ENCODE results near the gene SPRED3. TPM values are rescaled to one million over a fixed set of nuclear protein-coding genes. Genes with fewer than 3 reads are reported as not detected.

SPRED3 gene
- total RNA-seq, 3 donors from 2014 or later: 0.16 to 0.66 (median 0.29) TPM

GRCh38 chr19:38412961-38413360, 24.5 kb downstream of the SPRED3 start:
- H3K27ac ChIP-seq: no peak overlapping the region
- intact Hi-C loops (cut with DNase I; ENCODE audit: low total_unique reads): no loop called here
- H3K36me3 ChIP-seq: no peaks in the 10 kb centered on the region
- no peaks in the 10 kb centered on the region for H3K9me3 ChIP-seq
- no peak overlapping the region for H3K4me3 ChIP-seq
- no peaks in the 10 kb centered on the region for H3K4me1 ChIP-seq
- no peaks in the 10 kb centered on the region for H3K27me3 ChIP-seq
- TF ChIP-seq POLR2A (IDR thresholded peaks at IDR 0.05) (no peak), POLR2AphosphoS5 (IDR thresholded peaks at IDR 0.05) (no peak), CTCF (IDR thresholded peaks at IDR 0.05) (no peak)
- no peak for DNase-seq (ENCODE audit: low spot score in 2 of 2)

- H3K4me3 ChIP-seq: no peak overlapping the region
- H3K4me1 ChIP-seq: no peaks in the 10 kb centered on the region
- intact Hi-C loops (cut with DNase I; ENCODE audit: low total_unique reads): no loop called here
- DNase-seq (ENCODE audit: low spot score in 2 of 2): no peak
- H3K9me3 ChIP-seq: no peaks in the 10 kb centered on the region
- no peaks in the 10 kb centered on the region for H3K36me3 ChIP-seq
- TF ChIP-seq CTCF (IDR thresholded peaks at IDR 0.05) (no peak), POLR2AphosphoS5 (IDR thresholded peaks at IDR 0.05) (no peak), POLR2A (IDR thresholded peaks at IDR 0.05) (no peak)
- H3K27ac ChIP-seq: no peak overlapping the region
- H3K27me3 ChIP-seq: no peaks in the 10 kb centered on the region
Measured at GRCh38 chr19:38413416-38413815, 24.9 kb downstream of the SPRED3 start.

- no peak overlapping the region for H3K27ac ChIP-seq
- no peak for DNase-seq (ENCODE audit: low spot score in 2 of 2)
- TF ChIP-seq POLR2AphosphoS5 (IDR thresholded peaks at IDR 0.05): no peak
- intact Hi-C loops (cut with DNase I; ENCODE audit: low total_unique reads): no loop called here
- no peaks in the 10 kb centered on the region for H3K4me1 ChIP-seq
- no peaks in the 10 kb centered on the region for H3K27me3 ChIP-seq
- H3K9me3 ChIP-seq: no peaks in the 10 kb centered on the region
- no peaks in the 10 kb centered on the region for H3K36me3 ChIP-seq
- no peak overlapping the region for H3K4me3 ChIP-seq
Measured at GRCh38 chr19:38417146-38417543, 28.6 kb downstream of the SPRED3 start.

GRCh38 chr19:38417544-38418506, 29.3 kb downstream of the SPRED3 start:
- intact Hi-C loops (cut with DNase I; ENCODE audit: low total_unique reads): no loop called here
- no peak for DNase-seq (ENCODE audit: low spot score in 2 of 2)
- Histone ChIP-seq H3K4me3 (peak overlapping the region; percentile 15 to 66 (median 48)), H3K27ac (no peak overlapping the region), H3K4me1 (no peaks in the 10 kb centered on the region), H3K36me3 (no peaks in the 10 kb centered on the region), H3K27me3 (peaks cover 0 to 1% of the 10 kb centered on the region in 2 donors), H3K9me3 (no peaks in the 10 kb centered on the region)
- TF ChIP-seq POLR2A (IDR thresholded peaks at IDR 0.05) (no peak), POLR2AphosphoS5 (IDR thresholded peaks at IDR 0.05) (no peak), CTCF (IDR thresholded peaks at IDR 0.05) (peak in 1 of 3 donors; percentile 10)

GRCh38 chr19:38420935-38421334, 32.4 kb downstream of the SPRED3 start:
- Histone ChIP-seq H3K9me3 (no peaks in the 10 kb centered on the region), H3K36me3 (no peaks in the 10 kb centered on the region), H3K27ac (no peak overlapping the region), H3K27me3 (peaks cover 0 to 10% of the 10 kb centered on the region in 2 donors), H3K4me1 (no peaks in the 10 kb centered on the region), H3K4me3 (no peak overlapping the region)
- TF ChIP-seq POLR2AphosphoS5 (IDR thresholded peaks at IDR 0.05): no peak
- no peak for TF ChIP-seq CTCF (IDR thresholded peaks at IDR 0.05)
- no peak for TF ChIP-seq POLR2A (IDR thresholded peaks at IDR 0.05)
- intact Hi-C loops (cut with DNase I; ENCODE audit: low total_unique reads): no loop called here
- no peak for DNase-seq (ENCODE audit: low spot score in 2 of 2)
